HG02763 (cell line): Measurements from ENCODE around the gene GPC6.

Experiments used
- ATAC-seq: cut with Tn5 transposase; IDR thresholded peaks from one replicate; pipeline ENCODE4 v1.9.1; 2021; ENCODE audit warnings: mild to moderate bottlenecking, moderate library complexity; ENCODE audit not compliant: unreplicated experiment

Gene GPC6

DNA sequence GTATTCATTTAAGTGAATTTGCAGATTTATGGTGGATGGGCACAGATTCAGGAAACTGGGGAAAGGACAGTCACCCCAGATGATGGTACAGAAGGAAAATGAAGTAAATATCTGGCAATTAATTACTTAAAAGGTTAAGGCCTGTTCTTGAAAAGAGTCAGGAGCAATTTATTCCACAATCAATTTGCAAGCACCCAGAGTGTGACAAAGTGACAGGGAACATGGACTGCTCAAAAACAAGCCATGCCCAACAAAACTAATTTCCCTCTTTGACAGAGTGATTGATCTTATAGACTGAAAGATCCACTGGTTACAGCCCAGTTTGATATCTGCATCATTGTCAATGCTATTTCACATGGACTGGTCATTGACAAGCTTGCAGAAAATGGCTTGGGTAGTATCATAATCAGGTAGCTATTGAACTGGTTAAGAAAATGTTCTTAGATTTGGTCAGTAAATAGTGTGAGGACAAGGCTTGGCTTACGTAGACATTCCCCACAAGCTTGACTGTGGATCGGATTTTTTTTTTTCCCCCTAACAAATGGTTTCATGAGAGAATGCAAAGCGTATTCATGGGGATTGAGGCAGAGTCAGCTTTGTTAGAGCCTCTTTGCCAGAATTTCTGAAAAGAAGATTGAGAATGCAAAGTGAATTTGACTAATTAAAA, 584.6 kb downstream of the GPC6 start:
- no peak for ATAC-seq

DNA sequence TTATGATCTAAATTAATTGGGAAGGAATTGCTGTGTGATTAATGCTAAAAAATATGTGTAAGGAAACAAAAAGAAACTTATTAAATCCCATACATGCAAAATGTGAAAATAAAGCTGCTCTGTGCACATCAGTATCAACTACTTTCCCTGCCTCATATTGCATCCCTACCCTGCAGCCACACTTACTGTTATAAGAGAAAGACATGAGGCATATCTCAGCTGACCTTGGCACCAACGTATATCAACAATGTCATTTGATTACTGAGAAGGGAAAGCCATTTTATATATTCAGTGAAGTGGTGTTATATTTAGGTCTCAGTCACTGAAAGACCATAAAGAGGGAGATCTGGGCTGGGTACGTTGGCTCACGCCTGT, 585.1 kb downstream of the GPC6 start:
- ATAC-seq, result no peak

DNA sequence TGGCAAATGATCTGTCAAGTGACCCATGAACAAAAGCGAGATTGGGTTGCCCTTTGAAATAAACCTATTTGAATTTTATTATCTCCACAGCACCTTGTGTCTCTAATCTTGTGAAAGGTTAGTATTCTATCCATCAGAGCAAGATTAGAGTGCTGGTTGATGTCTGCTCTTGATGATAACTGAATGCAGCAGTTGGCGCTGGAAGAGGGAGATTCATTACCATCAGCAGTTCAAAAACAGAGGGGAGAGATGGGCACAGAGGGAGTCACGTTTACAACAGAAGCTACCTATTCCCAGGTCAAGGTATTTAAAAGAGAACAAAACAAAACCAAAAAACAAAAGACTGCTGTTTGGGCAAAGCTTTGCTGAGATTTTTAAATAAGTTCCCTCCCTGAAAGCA, 588.1 kb downstream of the GPC6 start:
- ATAC-seq, result no peak

DNA sequence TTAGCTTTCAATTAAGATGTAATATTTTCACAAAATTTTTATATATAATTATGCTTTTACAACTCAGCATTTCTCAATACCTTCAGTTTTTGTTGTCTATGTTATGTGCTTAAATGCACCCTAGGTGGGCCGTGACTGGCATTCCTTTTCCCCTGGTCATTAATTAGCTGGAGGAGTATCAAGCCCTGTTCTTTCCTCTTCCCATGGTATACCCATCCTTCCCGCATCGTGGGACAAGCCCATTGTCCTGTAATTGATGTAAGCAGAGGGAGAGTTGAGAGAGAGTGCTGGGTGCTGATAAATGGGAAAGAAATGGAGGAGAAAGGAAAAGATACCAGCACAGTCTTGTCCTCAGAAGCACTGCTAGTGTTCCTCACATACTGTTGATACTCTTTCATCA, 591.7 kb downstream of the GPC6 start:
- ATAC-seq, result no peak

DNA sequence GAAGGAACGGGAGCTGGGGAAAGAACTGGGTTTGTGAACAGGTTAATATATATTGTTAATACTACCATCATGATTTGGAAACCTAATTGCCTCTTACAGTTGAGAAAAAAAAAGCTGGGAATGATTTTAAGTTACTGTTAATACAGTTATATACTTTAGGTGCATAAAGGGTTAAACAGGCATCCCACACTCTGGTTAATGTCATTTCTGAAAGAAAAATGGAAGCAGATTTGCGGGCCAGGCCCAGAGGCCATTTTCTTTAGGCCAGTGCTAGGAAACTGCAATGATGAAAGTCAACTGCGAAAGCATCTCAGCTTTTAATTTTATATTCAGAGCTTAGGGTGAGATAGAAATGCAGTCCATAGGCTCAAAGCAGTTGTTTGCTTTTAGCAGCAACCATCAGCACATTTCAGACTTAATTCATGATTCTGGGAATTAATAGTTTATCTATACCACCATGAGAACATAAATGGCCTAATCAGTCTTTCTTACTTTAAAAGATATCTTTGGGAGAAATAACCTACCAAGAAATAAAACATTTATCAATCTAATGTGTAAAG, 592.8 kb downstream of the GPC6 start:
- no peak for ATAC-seq

DNA sequence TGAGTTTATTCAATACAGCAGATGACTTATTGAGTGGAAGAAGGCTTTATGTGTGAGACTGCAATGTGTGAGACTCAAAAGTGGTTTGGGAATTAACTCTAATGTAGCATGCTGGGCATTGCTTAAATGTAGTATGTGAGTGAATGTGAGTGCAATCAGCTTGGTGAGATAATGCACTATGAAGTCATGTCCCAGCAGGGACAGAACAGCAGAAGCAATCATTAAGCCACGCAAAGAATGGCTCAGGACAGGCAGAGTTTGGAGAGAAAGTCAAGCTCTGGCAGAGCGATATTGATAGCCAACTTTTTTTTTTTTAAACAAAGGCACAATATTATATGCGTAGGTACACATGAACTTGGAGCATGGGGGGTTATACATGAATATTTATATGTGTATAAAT, 597.7 kb downstream of the GPC6 start:
- ATAC-seq, result no peak

DNA sequence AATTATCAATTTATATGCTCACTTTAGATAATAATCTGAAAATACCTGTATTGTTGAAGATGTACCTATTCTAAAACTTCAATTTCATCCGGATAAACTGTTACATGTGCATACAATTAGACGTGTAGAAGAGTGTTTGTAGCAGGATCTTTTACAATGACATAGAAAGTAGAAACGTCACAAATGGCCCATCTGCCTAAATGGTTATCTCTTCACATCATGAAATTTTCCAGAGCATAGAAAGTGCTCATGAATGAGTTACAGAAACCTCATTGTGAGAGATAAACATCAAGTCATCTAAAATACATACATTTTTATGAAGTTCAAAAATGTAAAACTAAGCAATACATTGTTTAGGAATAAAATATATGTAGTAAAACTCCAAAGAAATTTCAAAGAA, 607.4 kb downstream of the GPC6 start:
- no peak for ATAC-seq

DNA sequence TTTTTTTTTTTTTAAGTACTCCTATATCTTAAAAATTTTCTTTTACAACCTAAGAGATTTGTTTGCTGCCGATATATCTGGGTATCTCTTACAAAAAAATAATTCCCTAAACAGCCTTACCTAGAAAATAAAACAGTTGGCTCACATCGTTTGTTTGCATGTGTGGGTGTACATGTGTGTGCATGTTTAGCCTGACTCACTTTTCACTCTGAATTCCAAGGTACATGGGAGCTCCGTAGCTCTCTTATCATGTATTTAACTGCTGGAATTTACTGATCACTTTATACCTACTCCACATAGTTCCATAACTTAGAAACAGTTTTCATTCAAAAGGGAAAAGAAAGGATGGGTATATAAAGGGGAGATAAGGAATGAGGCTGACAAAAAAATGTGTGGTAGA, 616.5 kb downstream of the GPC6 start:
- ATAC-seq, result no peak

DNA sequence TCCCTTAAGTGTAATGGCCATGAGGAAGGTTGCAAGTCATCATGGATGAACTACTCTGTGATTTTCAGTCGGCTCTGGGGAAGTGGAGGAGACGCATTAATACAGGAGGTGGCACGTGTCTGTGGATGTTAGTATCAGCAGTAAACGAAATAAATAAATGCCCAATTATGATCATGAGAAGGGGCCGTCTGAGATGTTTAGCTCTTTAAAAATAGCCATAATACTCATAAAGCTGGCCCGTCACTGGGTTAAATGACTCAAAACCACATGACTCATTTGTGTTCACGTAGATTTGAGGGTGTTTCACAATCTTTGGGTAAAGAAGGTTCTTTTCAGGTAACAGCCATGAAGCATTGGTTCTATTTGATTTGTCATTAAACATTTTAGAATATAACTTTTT, 620.6 kb downstream of the GPC6 start:
- no peak for ATAC-seq

DNA sequence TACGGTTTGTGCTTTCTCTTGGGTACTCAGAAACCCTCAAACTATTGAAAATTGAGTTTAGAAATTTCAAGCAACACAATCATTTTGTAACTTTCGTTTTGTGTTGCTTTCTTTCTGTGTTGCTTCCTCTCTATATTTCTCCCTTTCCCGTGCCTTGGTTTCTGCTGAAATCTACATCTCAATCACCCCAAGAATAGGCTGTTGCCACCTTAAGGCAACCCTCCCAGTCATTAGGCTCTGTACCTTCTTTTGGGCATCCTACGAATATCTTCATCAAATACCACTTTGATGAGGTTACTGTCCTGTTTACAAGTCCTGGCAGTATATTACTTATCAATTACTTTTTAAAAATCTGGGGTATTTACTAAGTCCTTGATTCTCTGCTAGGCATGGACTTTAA, 621.6 kb downstream of the GPC6 start:
- ATAC-seq, result no peak

DNA sequence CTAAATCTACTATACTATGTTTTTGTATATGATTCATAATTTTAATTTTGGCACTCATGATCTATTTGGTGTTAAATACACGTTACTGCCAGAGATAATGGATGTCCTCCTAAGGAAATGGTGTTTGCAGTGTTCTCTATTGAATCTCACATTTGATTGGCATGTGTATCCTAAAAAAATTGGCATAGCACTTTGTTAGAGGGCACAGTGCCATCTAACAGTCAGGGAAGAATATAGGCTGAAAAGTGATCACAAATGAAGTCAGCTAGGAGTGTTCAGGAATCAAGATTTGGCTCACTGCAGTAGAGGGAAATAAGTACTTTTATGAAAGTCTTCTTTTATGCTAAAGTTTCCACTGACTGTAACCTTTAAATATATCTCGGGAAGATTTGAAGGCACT, 624.6 kb downstream of the GPC6 start:
- no peak for ATAC-seq

DNA sequence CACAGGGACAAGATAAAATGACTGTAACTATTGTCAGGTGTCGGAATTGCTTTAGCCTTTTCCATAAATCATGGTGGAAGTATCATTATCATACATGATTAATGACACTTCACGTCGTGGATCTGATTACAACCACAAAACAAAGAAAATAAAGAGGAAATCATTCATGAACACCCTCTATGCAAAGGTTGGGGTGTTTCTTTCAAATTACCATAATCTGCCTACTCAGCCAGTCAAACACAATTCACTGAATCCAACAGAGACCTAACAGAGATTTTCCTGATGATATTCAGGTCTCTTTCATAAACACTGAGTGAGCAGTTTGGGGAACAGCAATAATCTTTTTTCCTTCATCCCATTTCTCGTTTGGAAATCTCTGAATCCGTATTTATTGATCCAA, 627.3 kb downstream of the GPC6 start:
- no peak for ATAC-seq

DNA sequence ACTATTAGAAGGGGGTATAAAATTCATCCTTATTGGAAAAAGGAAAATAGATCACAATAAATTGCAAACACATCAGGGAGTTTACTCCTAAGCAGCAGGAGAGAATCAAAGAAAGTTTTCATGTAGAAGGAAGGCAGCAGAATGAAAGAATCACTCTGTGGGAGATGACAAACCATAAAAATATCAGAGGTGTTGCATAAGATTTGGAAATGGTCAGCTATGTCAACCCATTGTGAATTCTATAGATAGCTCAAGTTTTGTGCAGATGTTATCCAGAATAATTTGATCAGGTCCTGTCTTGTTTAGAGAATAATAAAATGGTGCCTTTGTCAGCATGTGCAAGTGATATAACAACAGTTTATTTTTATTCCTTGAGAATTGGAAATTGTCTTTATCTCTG, 630.5 kb downstream of the GPC6 start:
- no peak for ATAC-seq

DNA sequence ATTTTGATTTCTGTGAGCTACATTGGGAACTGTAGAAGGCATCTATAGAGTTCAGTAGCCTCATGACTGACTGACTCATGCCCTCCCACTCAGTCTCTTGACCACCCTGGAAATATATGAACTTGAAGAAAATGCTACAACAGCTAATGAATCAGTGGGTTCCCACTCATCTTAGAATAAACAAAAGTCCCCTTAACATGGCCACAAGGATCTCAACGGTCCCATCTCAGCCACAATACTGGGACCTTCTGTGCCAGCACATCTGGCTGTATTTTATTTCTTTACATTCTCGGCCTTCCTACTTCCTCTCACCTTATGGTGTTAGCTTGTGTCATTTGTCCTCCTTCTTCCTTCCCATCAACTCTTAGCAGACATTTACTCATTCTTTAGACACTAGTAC, 633.1 kb downstream of the GPC6 start:
- ATAC-seq, result no peak

DNA sequence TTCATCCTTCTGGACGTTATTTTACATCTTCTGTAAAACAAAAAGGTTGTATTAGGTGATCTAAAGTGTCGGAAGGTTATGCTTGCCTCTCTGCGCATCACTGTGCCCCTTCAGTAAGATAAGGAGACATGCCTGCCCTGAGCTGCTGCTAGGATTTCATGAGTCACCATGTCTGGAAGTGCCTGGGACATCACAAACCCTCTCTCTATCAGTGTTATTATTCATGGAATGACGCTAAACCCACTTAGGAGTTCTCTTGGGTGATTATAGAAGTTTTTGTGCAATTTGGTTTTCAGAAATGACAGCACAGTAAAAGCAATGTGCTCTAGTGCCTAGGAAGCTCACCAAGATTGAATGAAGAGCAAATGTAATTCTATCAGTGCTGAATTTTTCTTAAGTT, 635.2 kb downstream of the GPC6 start:
- ATAC-seq, result no peak

DNA sequence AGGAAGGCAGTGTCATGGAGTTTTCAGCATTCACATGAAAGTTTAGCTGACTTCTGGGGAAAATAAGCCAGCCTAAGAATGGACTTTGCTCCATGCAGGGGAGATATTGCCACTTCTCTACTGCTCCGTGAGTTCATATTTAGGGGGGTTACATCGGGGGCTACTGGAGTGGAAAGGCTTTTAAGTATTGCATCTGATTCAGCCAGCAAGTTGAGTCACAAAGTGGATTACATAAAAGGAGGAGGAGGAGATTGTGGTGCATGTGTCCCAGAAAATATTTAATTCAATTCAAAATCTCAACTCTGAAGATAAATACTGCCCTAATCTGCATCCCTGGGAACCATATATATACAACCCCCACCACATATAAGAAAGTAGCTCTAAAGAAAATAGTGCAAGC, 635.7 kb downstream of the GPC6 start:
- no peak for ATAC-seq

DNA sequence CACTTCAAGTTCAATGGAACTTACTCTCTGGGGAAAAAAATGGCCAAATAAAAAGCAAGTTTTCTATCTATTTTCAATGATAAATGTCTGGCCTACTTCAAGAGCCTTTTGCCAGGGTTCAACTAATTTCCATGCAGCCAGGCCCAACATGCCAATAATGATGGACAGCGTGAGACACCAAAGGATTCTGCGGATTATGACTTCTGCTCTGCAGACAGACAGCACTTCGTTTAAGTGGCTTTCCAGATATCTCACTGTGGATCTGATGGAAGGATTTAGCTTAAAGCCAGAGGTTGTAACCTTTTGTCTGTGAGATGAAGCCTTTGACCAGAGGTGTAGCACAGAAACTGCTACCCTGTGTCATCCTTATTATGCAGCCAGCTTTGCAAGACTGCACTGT, 638.6 kb downstream of the GPC6 start:
- ATAC-seq, result no peak

DNA sequence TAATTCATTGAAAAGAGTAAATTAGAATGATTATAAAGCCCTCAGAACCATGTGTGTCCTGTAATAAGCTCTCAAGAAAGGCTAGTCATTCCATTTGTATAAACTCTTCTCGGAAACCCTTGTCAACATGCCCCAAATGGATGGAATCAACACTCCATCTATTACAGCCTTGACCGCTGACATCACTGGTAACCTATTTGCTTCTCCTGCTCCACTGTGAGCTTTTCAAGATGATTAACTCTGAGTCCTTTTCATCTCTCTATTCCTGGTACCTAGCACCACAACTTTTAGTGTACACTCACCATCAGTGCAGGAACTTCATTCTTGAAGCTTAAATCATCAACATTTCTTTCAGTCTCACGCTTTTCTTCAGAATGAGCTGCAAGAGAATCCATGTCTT, 640.9 kb downstream of the GPC6 start:
- no peak for ATAC-seq

DNA sequence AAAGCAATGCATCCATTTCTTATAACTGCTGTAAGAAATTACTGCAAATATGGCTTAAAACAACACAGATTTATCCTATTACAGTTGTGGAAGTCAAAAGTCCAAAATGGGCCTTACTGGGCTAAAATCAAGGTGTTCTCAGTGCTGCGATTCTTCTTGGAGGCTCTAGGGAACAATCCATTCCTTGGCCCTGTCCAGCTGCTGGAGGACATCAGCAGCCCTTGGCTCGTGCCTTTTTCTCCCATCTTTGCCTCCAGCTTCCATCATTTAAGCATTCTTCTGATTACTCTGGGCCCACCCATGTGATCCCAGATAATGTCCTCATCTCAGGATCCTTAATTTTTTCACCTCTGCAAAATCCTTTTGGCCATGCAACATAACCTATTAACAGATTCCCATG, 645.8 kb downstream of the GPC6 start:
- no peak for ATAC-seq

DNA sequence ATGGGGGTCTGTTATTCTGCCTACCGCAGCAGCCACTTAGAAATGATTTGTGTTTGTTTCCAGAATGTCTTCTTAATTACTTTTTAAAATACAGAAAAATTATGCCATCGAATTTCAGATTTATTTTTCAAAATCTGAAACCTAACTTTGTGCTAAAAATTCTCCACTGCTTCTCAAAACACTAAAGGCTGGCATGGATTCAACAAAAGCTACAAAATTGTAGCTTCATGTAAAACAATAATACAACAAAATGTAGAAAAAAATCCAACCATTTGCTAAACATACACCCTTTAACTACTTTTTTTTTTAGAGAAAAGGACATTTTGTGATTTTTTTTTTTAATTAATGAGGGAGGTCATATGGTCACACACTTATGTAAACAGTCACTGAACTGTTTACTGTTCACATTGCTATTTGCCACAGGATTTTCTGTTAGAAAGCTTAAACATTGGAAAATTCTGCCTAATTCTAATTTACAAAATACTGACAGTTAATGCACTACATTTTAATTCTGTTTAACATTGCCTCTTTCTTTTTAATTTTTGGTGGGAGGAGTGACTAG, 646.3 kb downstream of the GPC6 start:
- ATAC-seq, result no peak

DNA sequence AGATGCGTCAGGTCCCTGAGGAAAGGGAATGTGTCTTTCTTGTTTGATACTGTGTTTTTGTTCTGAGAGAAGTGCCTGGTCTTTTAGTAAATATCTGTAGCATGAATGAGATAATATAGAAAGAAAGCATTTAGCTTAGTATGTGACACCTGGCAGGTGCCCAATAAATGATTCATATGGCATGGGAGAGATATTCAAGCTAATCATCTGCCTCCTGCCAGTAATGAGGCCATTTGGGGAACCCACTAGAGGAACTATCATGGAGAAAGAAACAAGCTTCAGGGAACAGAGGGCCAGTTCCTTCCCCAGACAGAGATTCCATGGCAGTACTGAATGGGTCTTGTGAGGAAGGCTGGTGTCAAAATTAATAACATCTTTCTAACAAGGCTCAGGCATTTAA, 648.9 kb downstream of the GPC6 start:
- no peak for ATAC-seq

DNA sequence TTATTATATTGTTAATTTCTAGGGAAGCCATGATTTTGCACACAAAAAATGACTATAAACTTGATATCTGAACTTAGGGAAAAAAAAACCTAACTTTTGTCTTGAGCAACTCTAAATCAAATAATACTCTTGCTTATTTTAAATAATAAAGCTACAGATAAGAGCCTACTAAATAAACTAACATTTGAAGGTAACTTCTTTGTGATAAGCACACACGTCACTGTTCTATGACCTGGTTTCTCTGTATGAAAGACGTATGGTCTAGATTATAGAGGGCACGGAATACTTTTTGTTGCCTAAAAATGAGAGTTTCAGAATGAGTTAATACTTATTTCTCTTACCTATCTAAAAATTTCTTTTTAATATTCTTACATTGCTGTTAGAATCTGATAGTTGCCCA, 649.6 kb downstream of the GPC6 start:
- ATAC-seq, result no peak

DNA sequence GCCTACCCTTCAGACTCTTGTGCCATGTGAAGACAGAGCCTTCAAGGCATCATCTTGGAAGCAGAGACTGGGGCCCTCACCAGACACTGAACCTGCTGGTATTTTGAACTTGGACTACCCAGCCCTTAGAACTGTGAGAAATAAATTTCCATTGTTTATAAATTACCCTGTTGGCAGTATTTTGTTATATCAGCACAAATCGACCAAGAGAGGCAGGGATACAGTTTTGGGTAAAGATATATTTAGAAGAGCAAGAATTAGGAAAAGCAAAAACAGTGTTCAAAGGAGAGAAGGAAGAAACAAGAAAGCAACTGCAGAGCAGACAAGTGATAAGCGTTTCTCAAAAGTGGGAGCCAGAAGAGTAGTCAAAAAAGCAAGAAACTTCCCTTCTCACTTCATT, 652.1 kb downstream of the GPC6 start:
- ATAC-seq, result no peak
